ENCODE results near the gene IRF3.

Gene IRF3

GRCh38 chr19:49665351-49666119, at the start of gene IRF3, which contains the start of gene BCL2L12:
TSS of gene IRF3 (minus strand) at chr19:49665857. CDS start at chr19:49664838, 1,019 bp downstream.
TSS of gene BCL2L12 (plus strand) at chr19:49665933. CDS start at chr19:49666693, 760 bp downstream.
- peak; percentile 79 for FAIRE-seq
- DNase-seq (ENCODE audit: insufficient read length, low spot score), result peak; percentile 92

GRCh38 chr19:49713236-49713845, 47.7 kb upstream of the IRF3 start:
- FAIRE-seq, result no peak

GRCh38 chr19:49712397-49712859, 46.8 kb upstream of the IRF3 start:
- FAIRE-seq (no peak), DNase-seq (ENCODE audit: insufficient read length, low spot score) (peak; percentile 17)

More at GRCh38 chr19:49713236-49713845, 47.7 kb upstream of the IRF3 start:
- no peak for DNase-seq (ENCODE audit: insufficient read length, low spot score)

- DNase-seq (ENCODE audit: insufficient read length, low spot score) (peak; percentile 29), FAIRE-seq (no peak)
Observed at GRCh38 chr19:49710372-49710951, 44.8 kb upstream of the IRF3 start.

GRCh38 chr19:49705919-49706318, 40.3 kb upstream of the IRF3 start:
- FAIRE-seq (no peak), DNase-seq (ENCODE audit: insufficient read length, low spot score) (no peak)

GRCh38 chr19:49704888-49705642, 39.4 kb upstream of the IRF3 start:
- DNase-seq (ENCODE audit: insufficient read length, low spot score), result no peak
- FAIRE-seq, result no peak

GRCh38 chr19:49701271-49701786, 35.7 kb upstream of the IRF3 start:
- no peak for DNase-seq (ENCODE audit: insufficient read length, low spot score)
- no peak for FAIRE-seq

GRCh38 chr19:49700563-49700962, 34.9 kb upstream of the IRF3 start:
- DNase-seq (ENCODE audit: insufficient read length, low spot score), result no peak
- FAIRE-seq, result no peak

- DNase-seq (ENCODE audit: insufficient read length, low spot score) (no peak), FAIRE-seq (no peak)
Observed at GRCh38 chr19:49699364-49699763, 33.7 kb upstream of the IRF3 start.

GRCh38 chr19:49696865-49697264, 31.2 kb upstream of the IRF3 start:
- DNase-seq (ENCODE audit: insufficient read length, low spot score) (no peak), FAIRE-seq (no peak)

GRCh38 chr19:49696115-49696514, 30.5 kb upstream of the IRF3 start:
- no peak for FAIRE-seq

GRCh38 chr19:49692147-49692506, 26.5 kb upstream of the IRF3 start:
- DNase-seq (ENCODE audit: insufficient read length, low spot score), result no peak
- no peak for FAIRE-seq

More at GRCh38 chr19:49696115-49696514, 30.5 kb upstream of the IRF3 start:
- DNase-seq (ENCODE audit: insufficient read length, low spot score), result no peak

- DNase-seq (ENCODE audit: insufficient read length, low spot score) (no peak), FAIRE-seq (no peak)
Observed at GRCh38 chr19:49691243-49692146, 25.8 kb upstream of the IRF3 start.

GRCh38 chr19:49690656-49691242, 25.1 kb upstream of the IRF3 start, which contains the start of gene CPT1C:
TSS of gene CPT1C (plus strand) at chr19:49691116. CDS start at chr19:49692253, 1,137 bp downstream.
- DNase-seq (ENCODE audit: insufficient read length, low spot score), result no peak
- FAIRE-seq, result no peak

- DNase-seq (ENCODE audit: insufficient read length, low spot score) (no peak), FAIRE-seq (no peak)
Observed at GRCh38 chr19:49690079-49690655, 24.5 kb upstream of the IRF3 start.

GRCh38 chr19:49689133-49690078, 23.7 kb upstream of the IRF3 start, which contains the start of gene ADM5:
TSS of gene ADM5 (plus strand) at chr19:49689594. CDS start at chr19:49689838, 244 bp downstream.
- FAIRE-seq, result no peak
- DNase-seq (ENCODE audit: insufficient read length, low spot score), result no peak

- DNase-seq (ENCODE audit: insufficient read length, low spot score) (no peak), FAIRE-seq (no peak)
Observed at GRCh38 chr19:49688531-49689132, 23.0 kb upstream of the IRF3 start.
